ENCODE measurements around the gene REEP3.

The REEP3 gene

DNA sequence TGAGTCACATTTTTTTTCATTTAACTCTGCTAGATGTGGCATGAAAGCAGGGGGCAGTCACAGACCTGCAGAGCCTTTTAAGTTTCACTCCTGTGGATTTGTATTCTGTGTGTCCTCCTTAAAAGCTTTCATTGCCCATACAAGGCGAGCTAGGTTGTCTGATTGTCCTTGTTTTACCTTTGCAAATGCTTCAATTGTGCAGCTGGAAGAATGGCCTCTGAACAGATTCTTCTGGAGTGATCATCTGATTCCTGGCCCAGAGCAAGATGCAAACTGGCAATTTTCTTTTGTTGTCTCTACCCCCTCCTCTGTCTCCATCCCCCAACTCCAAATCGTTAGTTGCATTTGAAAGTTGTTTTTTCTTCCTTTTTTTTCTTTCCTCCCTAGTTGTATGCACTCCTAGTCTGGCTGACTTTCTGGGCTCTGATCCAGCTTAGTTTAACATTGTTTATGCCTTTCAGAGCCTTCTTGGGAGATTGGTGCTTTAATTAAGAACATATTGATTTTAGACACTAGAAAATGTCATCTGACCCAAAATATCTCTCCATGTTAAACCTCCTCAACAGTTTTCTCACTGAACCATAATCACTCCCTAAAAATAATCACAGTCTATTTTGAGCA is 150.2 kb downstream of the REEP3 start:
- no peak for DNase-seq

- no peak for DNase-seq
These were observed 151.3 kb downstream of the REEP3 start for GRCh38 chr10:63672491-63672890.

GRCh38 chr10:63673246-63673645 is 152.0 kb downstream of the REEP3 start:
- DNase-seq: no peak

GRCh38 chr10:63673846-63674245 is 152.6 kb downstream of the REEP3 start:
- no peak for DNase-seq

Measured in SIG-M5 (cell line).